Esophagus squamous epithelium (tissue), 4 donors: ENCODE data around the gene S100A3.

Experiments
- POLR2A ChIP-seq, 4 donors: fragments of 450-650 bp; IDR thresholded peaks; one replicate each; pipeline ENCODE4 v1.6.1; 2017; ENCODE audit warnings: antibody characterized with exemption in 4 of 4, mild to moderate bottlenecking in 4 of 4, moderate library complexity in 3 of 4
- TF ChIP-seq, protein P1 (sequence below), 6 experiments: fragments of 450-650 bp in 4 of 6; fragments of 200-600 bp in 2 of 6; sonication (generic) in 2 of 6; IDR thresholded peaks; one replicate each; pipeline ENCODE4 v1.5.1; 2016 to 2019; ENCODE audit warnings: antibody characterized with exemption in 6 of 6, mild to moderate bottlenecking in 4 of 6, moderate library complexity in 4 of 6

DNA sequence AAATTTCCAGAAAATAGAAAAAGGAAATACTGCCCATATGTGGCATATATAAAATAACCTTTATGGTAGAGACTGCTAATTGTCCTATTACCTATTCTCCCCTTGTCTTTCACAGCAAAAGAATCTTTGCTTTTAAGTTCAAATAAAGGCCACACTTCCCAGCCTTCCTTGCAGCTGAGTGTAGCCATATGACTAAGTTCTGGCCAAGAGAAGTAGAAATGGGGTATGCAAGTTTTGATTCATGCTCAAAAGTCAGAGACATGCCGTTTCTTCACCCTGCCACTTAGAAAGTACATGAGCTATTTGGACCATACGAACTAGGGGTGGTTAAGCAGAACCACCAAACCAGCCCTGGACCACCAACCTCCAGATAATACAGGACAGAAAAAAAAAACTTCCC, 34.9 kb upstream of the S100A3 start:
- TF ChIP-seq, protein P1, sequence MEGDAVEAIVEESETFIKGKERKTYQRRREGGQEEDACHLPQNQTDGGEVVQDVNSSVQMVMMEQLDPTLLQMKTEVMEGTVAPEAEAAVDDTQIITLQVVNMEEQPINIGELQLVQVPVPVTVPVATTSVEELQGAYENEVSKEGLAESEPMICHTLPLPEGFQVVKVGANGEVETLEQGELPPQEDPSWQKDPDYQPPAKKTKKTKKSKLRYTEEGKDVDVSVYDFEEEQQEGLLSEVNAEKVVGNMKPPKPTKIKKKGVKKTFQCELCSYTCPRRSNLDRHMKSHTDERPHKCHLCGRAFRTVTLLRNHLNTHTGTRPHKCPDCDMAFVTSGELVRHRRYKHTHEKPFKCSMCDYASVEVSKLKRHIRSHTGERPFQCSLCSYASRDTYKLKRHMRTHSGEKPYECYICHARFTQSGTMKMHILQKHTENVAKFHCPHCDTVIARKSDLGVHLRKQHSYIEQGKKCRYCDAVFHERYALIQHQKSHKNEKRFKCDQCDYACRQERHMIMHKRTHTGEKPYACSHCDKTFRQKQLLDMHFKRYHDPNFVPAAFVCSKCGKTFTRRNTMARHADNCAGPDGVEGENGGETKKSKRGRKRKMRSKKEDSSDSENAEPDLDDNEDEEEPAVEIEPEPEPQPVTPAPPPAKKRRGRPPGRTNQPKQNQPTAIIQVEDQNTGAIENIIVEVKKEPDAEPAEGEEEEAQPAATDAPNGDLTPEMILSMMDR (IDR thresholded peaks at IDR 0.05), result no peak
- no peak for TF ChIP-seq POLR2A (IDR thresholded peaks at IDR 0.05)
